IMR-90 (cell line): ENCODE results near the gene BMP10.

ENCODE experiments used
- CHD1 ChIP-seq: IDR thresholded peaks from 2 replicates; pipeline ENCODE4 v1.6.1; 2012; ENCODE audit warnings: low read depth, low read length, improper control_type of control experiment
- CTCF ChIP-seq: conservative IDR thresholded peaks from 2 replicates; pipeline ENCODE4 v1.5.1; 2012; ENCODE audit warnings: mild to moderate bottlenecking, low read depth, low read length, improper control_type of control experiment
- MXI1 ChIP-seq: IDR thresholded peaks from 2 replicates; pipeline ENCODE4 v1.6.1; 2012; ENCODE audit warnings: low read depth, mild to moderate bottlenecking, low read length, moderate library complexity, borderline replicate concordance
- NFE2L2 ChIP-seq: fragments of 150-350 bp; IDR thresholded peaks from 2 replicates; pipeline ENCODE4 v1.6.1; 2016; ENCODE audit warnings: low read depth, mild to moderate bottlenecking, low read length
- POLR2A ChIP-seq: IDR thresholded peaks from 2 replicates; pipeline ENCODE4 v1.6.1; 2012; ENCODE audit warnings: mild to moderate bottlenecking, low read depth, low read length
- RAD21 ChIP-seq: IDR thresholded peaks from 2 replicates; pipeline ENCODE4 v1.6.1; 2012; ENCODE audit warnings: low read length, improper control_type of control experiment
- RFX5 ChIP-seq: IDR thresholded peaks from 2 replicates; pipeline ENCODE4 v1.8.0; 2012; ENCODE audit warnings: low read depth, mild to moderate bottlenecking, low read length, moderate library complexity
- TF ChIP-seq, protein P1 (sequence below): fragments of 150-350 bp; IDR thresholded peaks from 2 replicates; pipeline ENCODE4 v1.6.1; 2016; ENCODE audit warnings: low read depth, mild to moderate bottlenecking, low read length, moderate library complexity, borderline replicate concordance

- TF ChIP-seq, protein P1, sequence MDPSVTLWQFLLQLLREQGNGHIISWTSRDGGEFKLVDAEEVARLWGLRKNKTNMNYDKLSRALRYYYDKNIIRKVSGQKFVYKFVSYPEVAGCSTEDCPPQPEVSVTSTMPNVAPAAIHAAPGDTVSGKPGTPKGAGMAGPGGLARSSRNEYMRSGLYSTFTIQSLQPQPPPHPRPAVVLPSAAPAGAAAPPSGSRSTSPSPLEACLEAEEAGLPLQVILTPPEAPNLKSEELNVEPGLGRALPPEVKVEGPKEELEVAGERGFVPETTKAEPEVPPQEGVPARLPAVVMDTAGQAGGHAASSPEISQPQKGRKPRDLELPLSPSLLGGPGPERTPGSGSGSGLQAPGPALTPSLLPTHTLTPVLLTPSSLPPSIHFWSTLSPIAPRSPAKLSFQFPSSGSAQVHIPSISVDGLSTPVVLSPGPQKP: no peak
- TF ChIP-seq CTCF (no peak), POLR2A (no peak), RAD21 (no peak), RFX5 (no peak), MXI1 (no peak), CHD1 (no peak), NFE2L2 (no peak)
These were observed 47.3 kb upstream of the BMP10 start for GRCh38 chr2:68918497-68918896.
